Measurements from ENCODE around the gene LTC4S.

LTC4S gene

DNA sequence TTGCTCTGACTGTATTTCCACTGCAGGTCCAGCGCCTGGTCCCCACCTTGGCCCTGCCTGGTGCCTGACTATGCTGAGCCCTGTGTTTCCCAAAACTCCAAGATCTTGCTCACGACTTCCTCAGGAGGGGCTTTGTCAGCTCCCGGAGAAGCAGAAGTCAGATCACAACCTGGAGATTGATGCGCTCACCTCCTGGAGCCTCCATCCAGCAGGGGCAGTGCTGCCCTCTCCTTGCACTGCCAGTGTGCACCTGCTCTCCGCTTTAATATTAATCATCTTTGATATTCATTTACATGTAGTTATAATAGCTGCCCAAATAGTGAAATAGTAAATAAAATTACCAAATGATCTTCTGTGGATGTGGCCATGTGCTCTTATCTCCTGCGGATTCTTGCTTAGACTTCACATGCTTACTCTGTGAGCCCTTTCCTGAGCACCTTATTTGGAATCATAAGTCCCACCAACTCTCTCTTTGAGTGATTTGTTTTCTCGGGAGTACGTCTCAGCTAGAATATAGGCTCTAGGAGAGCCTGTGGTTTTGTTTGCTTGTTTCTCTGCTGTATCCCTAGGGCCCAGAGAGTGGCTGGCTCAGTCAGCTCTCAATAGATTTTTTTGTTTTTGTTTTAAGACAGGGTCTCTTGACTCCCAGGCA, 43.8 kb upstream of the LTC4S start:
- H3K27me3 ChIP-seq (ENCODE audit: insufficient read depth, low read length, poor library complexity): no peaks in the 10 kb centered on the region
- TF ChIP-seq CTCF (IDR thresholded peaks at IDR 0.05; ENCODE audit: borderline replicate concordance, extremely low read depth, low read length, poor library complexity, severe bottlenecking) (peak; percentile 34), EZH2 (IDR thresholded peaks at IDR 0.05; ENCODE audit: borderline replicate concordance, low read depth, low read length, severe bottlenecking) (no peak)
- H3K9me3 ChIP-seq (ENCODE audit: insufficient read depth, low read length, severe bottlenecking): no peaks in the 10 kb centered on the region
- H3K4me2 ChIP-seq (ENCODE audit: insufficient read depth, low read length): no peak overlapping the region
- no peaks in the 10 kb centered on the region for H3K4me1 ChIP-seq (ENCODE audit: insufficient read depth, low read length)
- DNase-seq (no peak), ATAC-seq (ENCODE audit: insufficient read depth, low read depth) (0 out of 3 replicates have a peak, but pooled peaks have one; percentile 29)
- peaks cover 97% of the 10 kb centered on the region for H3K79me2 ChIP-seq (ENCODE audit: insufficient read depth, low read length)
- peaks cover 19% of the 10 kb centered on the region for H3K36me3 ChIP-seq (ENCODE audit: insufficient read depth, low read length)
- H3K4me3 ChIP-seq (ENCODE audit: low read depth in 1 of 2, low read length in 2 of 2): no peak overlapping the region
- H2AFZ ChIP-seq (ENCODE audit: low read depth, low read length): no peak overlapping the region
- H4K20me1 ChIP-seq (ENCODE audit: insufficient read depth, low read length): peaks cover 57% of the 10 kb centered on the region
- no peak overlapping the region for H3K9ac ChIP-seq (ENCODE audit: low read depth, low read length)
- H3K27ac ChIP-seq (ENCODE audit: low read length): no peak overlapping the region

DNA sequence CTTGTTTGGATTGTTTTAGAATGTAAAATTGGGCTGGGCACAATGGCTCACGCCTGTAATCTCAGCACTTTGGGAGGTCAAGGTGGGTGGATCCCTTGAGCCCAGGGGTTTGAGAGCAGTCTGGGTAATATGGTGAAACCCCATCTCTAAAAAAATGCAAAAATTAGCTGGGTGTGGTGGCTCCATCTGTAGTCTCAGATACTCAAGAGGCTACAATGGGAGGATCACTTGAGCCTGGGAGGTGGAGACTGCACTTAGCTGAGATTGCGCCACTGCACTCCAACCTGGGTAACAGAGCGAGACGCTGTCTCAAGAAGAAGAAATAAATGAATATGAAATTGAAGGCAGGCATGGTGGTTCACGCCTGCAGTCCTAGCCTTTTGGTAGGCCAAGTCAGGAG, 39.8 kb upstream of the LTC4S start:
- Histone ChIP-seq H3K4me3 (ENCODE audit: low read depth in 1 of 2, low read length in 2 of 2) (no peak overlapping the region), H3K27me3 (ENCODE audit: insufficient read depth, low read length, poor library complexity) (no peaks in the 10 kb centered on the region), H3K4me1 (ENCODE audit: insufficient read depth, low read length) (no peaks in the 10 kb centered on the region), H3K9me3 (ENCODE audit: insufficient read depth, low read length, severe bottlenecking) (no peaks in the 10 kb centered on the region), H3K79me2 (ENCODE audit: insufficient read depth, low read length) (peaks cover 98% of the 10 kb centered on the region), H3K36me3 (ENCODE audit: insufficient read depth, low read length) (peaks cover 19% of the 10 kb centered on the region), H3K9ac (ENCODE audit: low read depth, low read length) (no peak overlapping the region), H3K27ac (ENCODE audit: low read length) (no peak overlapping the region), H2AFZ (ENCODE audit: low read depth, low read length) (no peak overlapping the region), H3K4me2 (ENCODE audit: insufficient read depth, low read length) (no peak overlapping the region), H4K20me1 (ENCODE audit: insufficient read depth, low read length) (peaks cover 58% of the 10 kb centered on the region)
- DNase-seq: no peak
- TF ChIP-seq CTCF (IDR thresholded peaks at IDR 0.05; ENCODE audit: borderline replicate concordance, extremely low read depth, low read length, poor library complexity, severe bottlenecking) (no peak), EZH2 (IDR thresholded peaks at IDR 0.05; ENCODE audit: borderline replicate concordance, low read depth, low read length, severe bottlenecking) (no peak)
- no peak for ATAC-seq (ENCODE audit: insufficient read depth, low read depth)

GRCh38 chr5:179755022-179755421, 38.8 kb upstream of the LTC4S start:
- H4K20me1 ChIP-seq (ENCODE audit: insufficient read depth, low read length): peaks cover 59% of the 10 kb centered on the region
- no peaks in the 10 kb centered on the region for H3K9me3 ChIP-seq (ENCODE audit: insufficient read depth, low read length, severe bottlenecking)
- no peak overlapping the region for H2AFZ ChIP-seq (ENCODE audit: low read depth, low read length)
- H3K4me1 ChIP-seq (ENCODE audit: insufficient read depth, low read length): peaks cover 3% of the 10 kb centered on the region
- H3K9ac ChIP-seq (ENCODE audit: low read depth, low read length): no peak overlapping the region
- no peaks in the 10 kb centered on the region for H3K27me3 ChIP-seq (ENCODE audit: insufficient read depth, low read length, poor library complexity)
- TF ChIP-seq EZH2 (IDR thresholded peaks at IDR 0.05; ENCODE audit: borderline replicate concordance, low read depth, low read length, severe bottlenecking): no peak
- no peak for TF ChIP-seq CTCF (IDR thresholded peaks at IDR 0.05; ENCODE audit: borderline replicate concordance, extremely low read depth, low read length, poor library complexity, severe bottlenecking)
- H3K27ac ChIP-seq (ENCODE audit: low read length): no peak overlapping the region
- DNase-seq (no peak), ATAC-seq (ENCODE audit: insufficient read depth, low read depth) (no peak)
- H3K4me2 ChIP-seq (ENCODE audit: insufficient read depth, low read length): no peak overlapping the region
- peaks cover 98% of the 10 kb centered on the region for H3K79me2 ChIP-seq (ENCODE audit: insufficient read depth, low read length)
- peaks cover 12% of the 10 kb centered on the region for H3K36me3 ChIP-seq (ENCODE audit: insufficient read depth, low read length)
- H3K4me3 ChIP-seq (ENCODE audit: low read depth in 1 of 2, low read length in 2 of 2): no peak overlapping the region
